ENCODE measurements around the gene ZNF385A.

ZNF385A gene

GRCh38 chr12:54349036-54349435, 35.5 kb downstream of the ZNF385A start:
- no peaks in the 10 kb centered on the region for H3K27me3 ChIP-seq (replicated peaks; ENCODE audit: control insufficient read depth, insufficient read depth, low read length)
- no peak overlapping the region for H3K4me3 ChIP-seq (replicated peaks; ENCODE audit: low read depth, low read length)
- no peak for TF ChIP-seq CTCF (IDR thresholded peaks at IDR 0.05; ENCODE audit: insufficient read depth, low read length, poor library complexity, severe bottlenecking)
- no peak for DNase-seq (ENCODE audit: extremely low read depth, insufficient read length)
- peaks cover 12% of the 10 kb centered on the region for H3K36me3 ChIP-seq (ENCODE audit: control insufficient read depth, insufficient read depth, low read length)

GRCh38 chr12:54341378-54342300, 42.9 kb downstream of the ZNF385A start:
- peaks cover 11% of the 10 kb centered on the region for H3K36me3 ChIP-seq (ENCODE audit: control insufficient read depth, insufficient read depth, low read length)
- DNase-seq (ENCODE audit: extremely low read depth, insufficient read length) = no peak
- H3K4me3 ChIP-seq (replicated peaks; ENCODE audit: low read depth, low read length) = no peak overlapping the region
- no peaks in the 10 kb centered on the region for H3K27me3 ChIP-seq (replicated peaks; ENCODE audit: control insufficient read depth, insufficient read depth, low read length)
- no peak for TF ChIP-seq CTCF (IDR thresholded peaks at IDR 0.05; ENCODE audit: insufficient read depth, low read length, poor library complexity, severe bottlenecking)

GRCh38 chr12:54340846-54341245, 43.7 kb downstream of the ZNF385A start:
- Histone ChIP-seq H3K4me3 (replicated peaks; ENCODE audit: low read depth, low read length) (no peak overlapping the region), H3K36me3 (ENCODE audit: control insufficient read depth, insufficient read depth, low read length) (peaks cover 11% of the 10 kb centered on the region), H3K27me3 (replicated peaks; ENCODE audit: control insufficient read depth, insufficient read depth, low read length) (no peaks in the 10 kb centered on the region)
- no peak for DNase-seq (ENCODE audit: extremely low read depth, insufficient read length)
- no peak for TF ChIP-seq CTCF (IDR thresholded peaks at IDR 0.05; ENCODE audit: insufficient read depth, low read length, poor library complexity, severe bottlenecking)

- Histone ChIP-seq H3K36me3 (ENCODE audit: control insufficient read depth, insufficient read depth, low read length) (peaks cover 9% of the 10 kb centered on the region), H3K4me3 (replicated peaks; ENCODE audit: low read depth, low read length) (no peak overlapping the region), H3K27me3 (replicated peaks; ENCODE audit: control insufficient read depth, insufficient read depth, low read length) (no peaks in the 10 kb centered on the region)
- TF ChIP-seq CTCF (IDR thresholded peaks at IDR 0.05; ENCODE audit: insufficient read depth, low read length, poor library complexity, severe bottlenecking) = no peak
- no peak for DNase-seq (ENCODE audit: extremely low read depth, insufficient read length)
Observed at GRCh38 chr12:54338698-54339296, 45.7 kb downstream of the ZNF385A start.

- Histone ChIP-seq H3K36me3 (ENCODE audit: control insufficient read depth, insufficient read depth, low read length) (peaks cover 9% of the 10 kb centered on the region), H3K27me3 (replicated peaks; ENCODE audit: control insufficient read depth, insufficient read depth, low read length) (no peaks in the 10 kb centered on the region), H3K4me3 (replicated peaks; ENCODE audit: low read depth, low read length) (no peak overlapping the region)
- no peak for DNase-seq (ENCODE audit: extremely low read depth, insufficient read length)
- TF ChIP-seq CTCF (IDR thresholded peaks at IDR 0.05; ENCODE audit: insufficient read depth, low read length, poor library complexity, severe bottlenecking) = no peak
Observed at GRCh38 chr12:54337854-54338650, 46.5 kb downstream of the ZNF385A start.
